Stimulated activated CD4-positive, alpha-beta T cell treated with anti-CD3 and anti-CD28 coated beads, Interleukin-1b, Interleukin-23, amount 100 ng/mL, for 4 hours (primary cell): ENCODE results near the gene SPATA21.
"Not testable (repeated sequence)": the region's sequence is repeated elsewhere in the genome, so short reads cannot be mapped to it uniquely, and the experiment has no call there.

ENCODE experiments used
- DNase-seq, 2 donors: peaks; one replicate each; pipeline ENCODE4 v3.0.0-alpha.2; 2020; ENCODE audit warnings: low read depth in 2 of 2

The SPATA21 gene

GRCh38 chr1:16385659-16386453 is 51.4 kb downstream of the SPATA21 start:
- DNase-seq: no peak

DNA sequence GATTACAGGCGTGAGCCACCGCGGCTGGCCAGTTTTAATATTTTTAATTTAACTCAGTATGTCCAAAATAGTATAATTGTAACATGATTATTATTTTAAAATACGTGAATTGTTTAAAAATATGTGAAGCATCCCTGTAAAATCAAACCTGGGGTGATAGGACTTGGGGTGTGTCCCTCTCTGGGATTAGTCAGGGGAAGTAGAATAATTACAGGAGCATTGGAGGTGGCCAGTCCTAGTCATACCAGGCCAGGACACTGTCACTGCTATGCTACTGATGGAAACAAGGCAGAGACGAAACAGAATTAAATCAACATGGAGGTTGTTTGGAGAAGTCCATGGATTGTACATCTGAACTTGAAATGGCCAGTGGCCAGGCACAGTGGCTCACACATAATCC is 53.3 kb downstream of the SPATA21 start:
- DNase-seq: no peak

GRCh38 chr1:16380868-16381267 is 56.4 kb downstream of the SPATA21 start:
- DNase-seq: no peak

DNA sequence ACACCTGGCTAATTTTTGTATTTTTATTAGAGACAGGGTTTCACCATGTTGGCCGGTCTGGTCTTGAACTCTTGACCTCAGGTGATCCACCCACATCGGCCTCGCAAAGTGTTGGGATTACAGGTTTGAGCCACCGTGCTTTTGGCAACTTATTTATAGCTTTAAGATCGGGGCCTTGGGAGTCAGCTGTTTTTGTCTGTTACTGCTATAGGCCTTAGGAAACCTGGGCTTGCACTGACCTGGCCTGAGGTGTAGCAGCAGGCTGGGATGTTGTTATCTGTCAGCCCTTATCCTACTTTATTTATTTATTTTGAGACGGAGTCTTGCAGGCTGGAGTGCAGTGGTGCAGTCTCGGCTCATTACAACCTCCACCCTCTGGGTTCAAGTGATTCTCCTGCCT is 58.8 kb downstream of the SPATA21 start:
- DNase-seq: no peak

GRCh38 chr1:16376971-16377370 is 60.3 kb downstream of the SPATA21 start:
- DNase-seq: no peak

DNA sequence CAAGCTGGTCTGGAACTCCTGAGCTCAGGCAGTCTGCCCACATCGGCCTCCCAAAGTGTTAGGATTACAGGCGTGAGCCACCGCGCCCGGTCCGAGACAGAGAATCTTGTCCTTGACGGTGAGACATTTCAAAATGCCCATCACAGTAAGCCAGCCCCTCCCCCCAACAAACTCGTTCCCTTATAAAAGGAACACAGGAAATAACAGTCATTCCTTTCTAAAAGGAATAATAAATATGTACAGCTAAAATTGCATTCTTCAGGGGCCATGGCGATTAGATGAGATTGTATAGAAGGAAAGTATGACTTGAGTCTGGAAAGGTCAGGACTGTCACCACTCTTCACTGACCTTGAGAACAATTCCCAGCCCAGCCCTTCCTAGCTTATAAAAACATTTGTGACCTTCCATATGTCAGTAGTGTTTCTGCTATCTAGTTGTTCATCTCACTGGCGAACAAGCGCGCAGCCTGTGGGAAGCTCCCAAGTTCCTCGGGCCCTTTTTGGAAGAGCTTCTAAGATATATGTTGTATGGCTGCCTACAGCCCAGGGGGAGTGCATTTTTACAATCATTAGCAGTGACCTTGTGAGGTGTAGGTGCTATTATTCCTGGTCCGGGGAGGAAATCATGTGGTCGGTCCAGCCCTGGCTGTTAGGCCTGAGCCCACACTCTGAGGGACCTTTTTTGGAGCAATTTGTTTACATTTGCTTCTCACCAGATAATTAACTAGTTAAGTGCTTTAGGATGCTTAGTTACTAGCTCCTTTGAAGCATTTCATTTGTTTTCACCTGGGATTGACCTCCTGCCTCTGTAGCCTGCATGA is 61.5 kb downstream of the SPATA21 start:
- DNase-seq: no peak

GRCh38 chr1:16374266-16374665 is 63.0 kb downstream of the SPATA21 start:
- no peak for DNase-seq

GRCh38 chr1:16372535-16373285 is 64.5 kb downstream of the SPATA21 start:
- no peak for DNase-seq

DNA sequence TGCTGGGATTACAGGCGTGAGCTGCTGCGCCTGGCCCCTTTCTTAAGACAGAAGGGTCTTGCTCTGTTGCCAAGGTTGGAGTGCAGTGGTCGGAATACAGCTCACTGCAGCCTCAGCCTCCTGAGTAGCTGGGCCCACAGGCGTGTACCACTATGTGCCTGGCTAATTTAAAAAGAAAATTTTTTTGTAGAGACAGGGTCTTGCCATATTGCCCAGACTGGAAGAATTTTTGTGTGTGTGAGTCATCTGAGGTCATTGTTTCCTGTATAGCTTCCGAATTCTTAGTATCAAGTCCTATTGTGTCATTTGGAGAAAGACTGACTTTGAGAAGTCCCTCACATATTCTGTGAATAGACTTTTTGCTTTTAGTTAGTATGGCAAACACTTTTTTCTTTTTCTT is 65.5 kb downstream of the SPATA21 start:
- no peak for DNase-seq

GRCh38 chr1:16369821-16370220 is 67.4 kb downstream of the SPATA21 start:
- no peak for DNase-seq

GRCh38 chr1:16367968-16368890 is 69.0 kb downstream of the SPATA21 start:
- no peak for DNase-seq

DNA sequence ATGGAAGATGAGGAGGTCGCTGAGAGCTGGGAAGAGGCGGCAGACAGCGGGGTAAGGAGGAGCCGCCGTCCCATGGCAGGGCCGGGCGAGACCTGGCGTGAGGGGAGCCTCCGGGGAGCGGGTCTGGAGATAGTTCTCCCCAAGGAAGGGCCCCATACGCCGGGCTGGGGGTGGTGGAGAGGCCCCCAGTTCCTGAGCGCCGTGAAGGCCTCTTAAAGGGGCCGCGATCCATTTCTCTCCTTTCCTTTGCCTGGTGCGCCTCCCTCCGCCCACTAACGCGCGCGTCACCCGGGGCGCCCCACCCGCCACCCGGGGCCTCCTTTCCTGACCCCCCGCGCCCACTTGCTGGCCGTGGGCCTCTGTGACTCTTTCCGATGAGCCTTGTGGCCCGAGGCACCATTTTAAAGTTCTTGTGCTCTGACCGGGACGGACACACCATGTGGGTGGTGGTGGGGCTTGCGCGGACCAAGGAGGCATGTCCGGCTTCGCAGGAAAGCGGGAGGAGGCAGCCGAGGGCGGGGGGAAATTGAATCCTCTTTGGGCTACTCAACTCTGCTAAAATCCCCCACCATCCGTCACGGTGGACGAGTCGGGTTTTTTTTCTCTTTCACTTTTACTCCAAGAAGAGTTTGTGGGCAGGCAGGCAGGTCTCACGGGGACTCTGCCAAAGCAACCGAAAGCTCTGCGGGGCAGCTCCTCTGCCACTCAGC is 69.8 kb downstream of the SPATA21 start:
- peak; percentile 76 to 83 for DNase-seq

GRCh38 chr1:16366722-16367257 is 70.4 kb downstream of the SPATA21 start, which contains the start of gene SZRD1:
Gene SZRD1 (plus strand): TSS chr1:16367242. CDS start chr1:16367258, 16 bp downstream.
- peak; percentile 86 to 90 for DNase-seq

- not testable (repeated sequence) for DNase-seq
Measured at GRCh38 chr1:16365146-16365498, 72.1 kb downstream of the SPATA21 start.

GRCh38 chr1:16356867-16357266 is 80.4 kb downstream of the SPATA21 start:
- DNase-seq: no peak

GRCh38 chr1:16354619-16355018 is 82.6 kb downstream of the SPATA21 start:
- no peak for DNase-seq

DNA sequence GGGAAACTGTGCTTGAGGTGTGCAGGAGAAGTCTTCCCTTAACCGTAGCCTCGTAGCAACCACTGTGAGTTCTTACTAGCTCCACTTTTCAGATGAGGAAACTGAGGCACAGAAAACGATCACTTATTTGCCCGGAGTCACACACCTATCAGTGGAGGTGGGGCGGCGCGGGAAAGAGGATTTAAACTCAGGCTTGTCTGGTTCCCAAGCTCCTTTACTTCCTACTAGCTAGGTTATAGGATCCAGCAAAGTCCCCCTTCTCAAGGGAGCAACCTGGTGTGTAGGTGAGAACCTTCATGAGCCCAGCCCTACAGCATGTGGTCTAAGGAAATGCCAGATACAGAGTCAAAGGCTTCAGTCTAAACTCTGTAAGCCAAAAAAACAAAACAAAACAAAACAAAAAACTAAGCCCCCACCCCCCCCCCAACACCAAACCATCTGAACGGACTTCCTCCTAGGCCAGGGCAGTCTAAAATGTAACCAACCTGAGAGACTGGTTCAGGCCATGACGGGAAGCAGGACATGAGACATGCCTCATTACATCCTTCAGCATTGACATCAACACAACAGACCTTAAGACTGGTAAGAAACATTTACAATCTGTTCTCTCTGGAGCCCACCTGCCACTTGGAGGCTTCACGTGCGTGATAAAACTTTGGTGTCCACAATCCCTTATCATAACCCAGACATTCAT is 84.2 kb downstream of the SPATA21 start:
- no peak for DNase-seq

- DNase-seq: peak; percentile 87
Measured at GRCh38 chr1:16351994-16352841, 85.0 kb downstream of the SPATA21 start, which contains the start of gene FBXO42. Gene FBXO42 (minus strand): TSS chr1:16352480. CDS start chr1:16315418, 37,062 bp downstream.
